Head of caudate nucleus (tissue), 42 donors: Measurements from ENCODE around the gene BCAS3.
A peak's percentile ranks its signal among the peaks of the same experiment; 100 is the strongest.
"Not testable (repeated sequence)": the region's sequence is repeated elsewhere in the genome, so short reads cannot be mapped to it uniquely, and the experiment has no call there.

ENCODE experiments used
- DNase-seq, 42 donors: peaks; one replicate each; pipeline versions ENCODE4 v3.0.0 to v3.0.0-alpha.2; 2020 to 2021; ENCODE audit warnings: mixed read lengths in 7 of 42
- intact Hi-C: fragments of 100-400 bp; cut with DNase I; formaldehyde crosslinking; loops from one replicate; pipeline ENCODE4 v1.15.0; 2022

The BCAS3 gene

GRCh38 chr17:60738287-60738686 is 60.6 kb downstream of the BCAS3 start:
- no peak for DNase-seq
- intact Hi-C loops: no loop called here

GRCh38 chr17:60740584-60740983 is 62.9 kb downstream of the BCAS3 start:
- intact Hi-C loops: loop anchor here (10.0 kb wide), 1 partner anchor 654 kb away; the partner anchor contains the start of gene TBX2
- DNase-seq: no peak

DNA sequence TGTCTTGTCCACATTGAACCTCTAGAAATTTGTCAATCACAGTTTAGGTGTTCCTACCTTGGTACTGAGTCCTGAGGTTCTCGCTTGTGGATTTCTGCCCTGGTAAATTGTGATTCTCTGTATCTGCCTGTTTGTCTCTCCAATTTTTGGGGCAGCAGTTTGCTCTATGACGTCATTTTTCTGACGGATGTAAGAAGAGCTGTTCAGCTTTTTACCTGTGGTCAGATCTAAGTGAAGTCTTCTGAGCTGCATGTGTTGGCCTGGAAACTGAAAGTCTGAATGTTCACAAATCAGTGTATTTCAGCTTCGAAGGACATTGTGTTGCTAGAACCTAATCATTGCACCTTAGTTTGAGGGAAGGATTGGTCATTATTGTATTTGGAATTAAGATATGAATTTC is 63.4 kb downstream of the BCAS3 start:
- no peak for DNase-seq
- intact Hi-C loops: loop anchor here (10.0 kb wide), 1 partner anchor 654 kb away; the partner anchor contains the start of gene TBX2

DNA sequence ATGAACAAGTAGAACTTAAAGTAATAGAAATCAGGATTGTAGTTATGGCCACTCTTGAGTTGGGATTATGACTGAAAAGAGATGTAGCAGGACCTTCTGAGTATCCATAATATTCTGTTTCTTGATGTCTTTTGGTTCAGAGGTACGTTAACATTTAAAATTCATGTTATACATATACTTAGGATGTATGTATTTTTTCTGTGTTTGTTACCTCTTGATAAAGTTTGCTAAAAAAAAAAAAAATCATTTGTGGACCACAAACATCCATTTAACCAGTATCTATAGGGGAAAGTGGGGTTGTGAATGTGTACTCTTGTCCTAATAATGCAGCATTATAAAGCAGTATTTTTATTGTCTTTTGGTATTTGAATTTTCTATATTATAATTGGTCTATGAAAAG is 65.6 kb downstream of the BCAS3 start:
- no peak for DNase-seq
- intact Hi-C loops: loop anchor here (10.0 kb wide), 1 partner anchor 652 kb away; the partner anchor contains the start of gene TBX2

- DNase-seq: peak in 22 of 42 donors; percentile 2 to 72 (median 35)
- intact Hi-C loops: loop anchor here (10.0 kb wide), 1 partner anchor 651 kb away; the partner anchor contains the start of gene TBX2
These were observed 66.1 kb downstream of the BCAS3 start for GRCh38 chr17:60743799-60744198.

- no peak for DNase-seq
- intact Hi-C loops: loop anchor here (10.0 kb wide), 1 partner anchor 650 kb away; the partner anchor contains the start of gene TBX2
These were observed 66.8 kb downstream of the BCAS3 start for GRCh38 chr17:60744355-60744966.

GRCh38 chr17:60745544-60745943 is 67.9 kb downstream of the BCAS3 start:
- DNase-seq: peak in 3 of 42 donors; percentile 9 to 31 (median 17)
- intact Hi-C loops: loop anchor here (10.0 kb wide), 1 partner anchor 649 kb away; the partner anchor contains the start of gene TBX2

- peak in 8 of 42 donors; percentile 8 to 56 (median 22) for DNase-seq
- intact Hi-C loops: loop anchor here (10.0 kb wide), 1 partner anchor 648 kb away; the partner anchor contains the start of gene TBX2
These were observed 69.6 kb downstream of the BCAS3 start for GRCh38 chr17:60747069-60747808.

GRCh38 chr17:60748204-60748603 is 70.6 kb downstream of the BCAS3 start:
- peak in 2 of 42 donors; percentile 17 to 38 for DNase-seq
- intact Hi-C loops: loop anchor here (10.0 kb wide), 1 partner anchor 647 kb away; the partner anchor contains the start of gene TBX2

DNA sequence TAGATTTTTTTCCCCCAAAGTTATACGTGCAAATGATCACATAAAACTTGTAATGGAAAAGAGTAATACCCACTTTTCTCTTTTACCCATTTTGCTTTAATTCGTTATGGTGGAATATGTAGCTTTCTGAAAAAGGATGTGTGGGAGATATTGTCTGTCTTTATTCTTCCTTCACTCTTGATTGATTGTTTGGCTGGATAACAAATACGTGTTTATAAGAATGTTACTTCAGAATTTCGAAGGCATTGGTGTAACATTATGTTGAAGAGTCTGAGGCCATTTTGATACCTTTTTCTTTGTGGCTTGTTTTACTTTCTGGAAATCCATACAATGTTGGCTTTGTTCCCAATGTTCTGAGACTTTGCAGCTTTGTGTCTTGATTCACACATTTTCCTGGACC is 71.4 kb downstream of the BCAS3 start:
- intact Hi-C loops: loop anchor here (10.0 kb wide), 1 partner anchor 646 kb away; the partner anchor contains the start of gene TBX2
- no peak for DNase-seq

DNA sequence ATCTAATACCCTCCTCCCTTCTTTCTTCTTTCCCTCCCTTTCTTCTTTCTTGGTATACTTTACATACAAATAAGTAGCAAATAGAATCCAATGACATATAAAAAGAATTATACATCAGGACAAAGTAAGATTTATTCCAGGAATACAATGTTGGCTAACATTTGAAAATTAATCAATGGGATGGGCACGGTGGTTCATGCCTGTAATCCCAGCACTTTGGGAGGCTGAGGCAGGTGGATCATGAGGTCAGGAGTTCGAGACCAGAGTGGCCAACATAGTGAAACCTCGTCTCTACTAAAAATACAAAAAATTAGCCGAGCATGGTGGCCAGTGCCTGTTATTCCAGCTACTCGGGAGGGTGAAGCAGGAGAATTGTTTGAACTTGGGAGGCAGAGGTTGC is 72.1 kb downstream of the BCAS3 start:
- intact Hi-C loops: loop anchor here (10.0 kb wide), 1 partner anchor 645 kb away; the partner anchor contains the start of gene TBX2
- no peak for DNase-seq

- intact Hi-C loops: no loop called here
- no peak for DNase-seq
These were observed 73.0 kb downstream of the BCAS3 start for GRCh38 chr17:60750640-60751039.

GRCh38 chr17:60751884-60752283 is 74.2 kb downstream of the BCAS3 start:
- no peak for DNase-seq
- intact Hi-C loops: no loop called here

DNA sequence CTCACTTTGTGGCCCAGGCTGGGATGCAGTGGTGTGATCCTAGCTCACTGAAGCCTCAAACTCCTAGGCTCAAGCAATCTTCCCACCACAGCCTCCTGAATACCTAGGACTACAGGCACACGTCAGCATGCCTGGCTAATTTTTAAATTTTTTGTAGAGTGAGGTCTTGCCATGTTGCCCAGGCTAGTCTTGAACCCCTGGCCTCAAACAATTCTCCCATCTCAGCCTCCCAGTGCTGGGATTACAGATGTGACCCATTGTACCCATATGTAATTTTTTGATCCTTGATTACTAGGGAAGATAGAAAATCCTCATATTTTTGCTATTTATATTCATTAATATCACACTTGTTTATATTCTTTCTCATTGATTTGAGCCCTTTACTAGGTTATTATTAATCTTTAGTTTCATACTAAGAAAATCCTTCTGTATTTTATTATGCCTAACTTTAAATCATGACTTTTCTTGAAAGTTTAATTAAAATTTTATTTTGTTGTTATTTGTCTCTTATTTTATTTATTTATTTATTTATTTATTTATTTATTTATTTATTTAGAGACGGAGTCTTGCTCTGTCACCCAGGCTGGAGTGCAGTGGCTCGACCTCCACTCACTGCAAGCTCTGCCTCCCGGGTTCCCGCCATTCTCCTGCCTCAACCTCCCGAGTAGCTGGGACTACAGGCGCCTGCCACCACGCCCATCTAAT is 75.4 kb downstream of the BCAS3 start:
- no peak for DNase-seq
- intact Hi-C loops: no loop called here

DNA sequence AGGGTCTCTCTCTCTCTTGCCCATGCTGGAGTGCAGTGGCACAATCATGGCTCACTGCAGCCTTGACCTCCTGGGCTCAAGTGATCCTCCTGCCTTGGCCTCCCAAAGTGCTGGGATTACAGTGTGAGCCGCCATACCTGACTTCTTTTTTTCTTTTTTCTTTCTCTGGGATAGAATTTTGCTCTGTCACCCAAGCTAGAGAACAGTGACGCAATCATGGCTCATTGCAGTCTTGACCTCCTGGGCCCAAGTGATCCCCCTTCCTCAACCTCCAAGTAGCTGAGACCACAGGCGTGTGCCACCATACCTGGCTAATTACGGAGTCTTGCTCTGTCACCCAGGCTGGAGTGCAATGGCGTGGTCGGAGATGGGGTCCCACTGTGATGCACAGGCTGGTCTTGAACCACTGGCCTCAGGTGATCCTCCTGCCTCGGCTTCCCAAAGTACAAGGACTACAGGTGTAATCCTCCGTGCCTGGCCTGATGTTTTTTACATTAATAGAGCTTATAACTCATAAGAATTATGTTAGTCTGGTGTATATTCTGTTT is 76.5 kb downstream of the BCAS3 start:
- intact Hi-C loops: no loop called here
- DNase-seq: no peak

DNA sequence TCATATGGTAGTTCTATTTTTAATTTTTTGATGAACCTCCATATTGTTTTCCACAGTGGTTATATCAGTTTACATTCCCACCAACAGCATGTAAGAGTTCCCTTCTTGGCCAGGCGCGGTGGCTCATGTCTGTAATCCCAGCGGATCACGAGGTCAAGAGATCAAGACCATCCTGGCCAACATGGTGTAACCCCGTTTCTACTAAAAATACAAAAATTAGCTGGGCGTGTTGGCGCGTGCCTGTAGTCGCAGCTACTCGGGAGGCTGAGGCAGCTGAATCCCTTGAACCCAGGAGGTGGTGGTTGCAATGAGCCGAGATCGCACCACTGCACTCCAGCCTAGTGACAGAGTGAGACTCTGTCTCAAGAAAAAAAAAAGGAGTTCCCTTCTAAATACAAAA is 79.1 kb downstream of the BCAS3 start:
- intact Hi-C loops, DNase-seq: not testable (repeated sequence)

DNA sequence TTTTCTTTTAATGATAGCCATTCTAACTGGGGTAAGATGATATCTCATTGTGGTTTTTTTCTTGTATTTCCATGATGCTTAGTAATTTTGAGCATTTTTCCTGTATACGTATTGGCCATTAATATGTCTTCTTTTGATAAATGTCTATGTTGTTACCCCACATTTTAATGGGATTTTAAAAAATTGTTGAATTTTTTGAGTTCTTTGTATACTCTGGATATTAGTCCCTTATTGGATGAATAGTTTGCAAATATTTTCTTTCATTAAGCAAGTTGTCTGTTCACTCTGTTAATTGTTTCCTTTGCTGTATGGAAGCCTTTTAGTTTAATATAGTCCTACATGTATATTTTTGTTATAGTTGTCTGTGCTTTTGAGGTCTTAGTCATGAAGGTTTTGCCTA is 79.8 kb downstream of the BCAS3 start:
- intact Hi-C loops: no loop called here
- DNase-seq: no peak

GRCh38 chr17:60759756-60760155 is 82.1 kb downstream of the BCAS3 start:
- intact Hi-C loops: no loop called here

GRCh38 chr17:60761301-60761700 is 83.7 kb downstream of the BCAS3 start:
- DNase-seq, intact Hi-C loops: not testable (repeated sequence)

More at GRCh38 chr17:60759756-60760155, 82.1 kb downstream of the BCAS3 start:
- DNase-seq: no peak
